ENCODE data around the gene C16orf96.

GRCh38 chr16:4522051-4522581 is 34.0 kb upstream of the C16orf96 start:
- TF ChIP-seq CTCF (IDR thresholded peaks at IDR 0.05) = no peak
- no peak for TF ChIP-seq POLR2A (IDR thresholded peaks at IDR 0.05)
